ENCODE results near the gene CTDSP1.

The CTDSP1 gene

DNA sequence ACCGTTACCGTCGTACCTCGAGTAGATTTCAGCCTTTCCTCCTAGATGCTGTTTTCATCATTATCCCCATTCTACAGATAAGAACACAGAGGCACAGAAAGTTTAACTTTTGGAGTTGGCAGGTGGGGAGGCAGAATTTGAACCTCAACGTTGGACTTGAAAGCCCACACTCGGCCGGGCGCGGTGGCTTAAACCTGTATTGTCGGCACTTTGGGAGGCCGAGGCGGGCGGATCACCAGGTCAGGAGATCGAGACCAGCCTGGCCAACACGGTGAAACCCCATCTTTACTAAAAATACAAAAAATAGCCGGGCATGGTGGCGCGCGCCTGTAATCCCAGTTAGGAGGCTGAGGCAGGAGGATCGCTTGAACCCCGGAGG lies 31.5 kb upstream of the CTDSP1 start:
- peak overlapping the region; percentile 77 to 84 (median 81) for H3K4me3 Mint-ChIP-seq
- TF ChIP-seq, protein P1, sequence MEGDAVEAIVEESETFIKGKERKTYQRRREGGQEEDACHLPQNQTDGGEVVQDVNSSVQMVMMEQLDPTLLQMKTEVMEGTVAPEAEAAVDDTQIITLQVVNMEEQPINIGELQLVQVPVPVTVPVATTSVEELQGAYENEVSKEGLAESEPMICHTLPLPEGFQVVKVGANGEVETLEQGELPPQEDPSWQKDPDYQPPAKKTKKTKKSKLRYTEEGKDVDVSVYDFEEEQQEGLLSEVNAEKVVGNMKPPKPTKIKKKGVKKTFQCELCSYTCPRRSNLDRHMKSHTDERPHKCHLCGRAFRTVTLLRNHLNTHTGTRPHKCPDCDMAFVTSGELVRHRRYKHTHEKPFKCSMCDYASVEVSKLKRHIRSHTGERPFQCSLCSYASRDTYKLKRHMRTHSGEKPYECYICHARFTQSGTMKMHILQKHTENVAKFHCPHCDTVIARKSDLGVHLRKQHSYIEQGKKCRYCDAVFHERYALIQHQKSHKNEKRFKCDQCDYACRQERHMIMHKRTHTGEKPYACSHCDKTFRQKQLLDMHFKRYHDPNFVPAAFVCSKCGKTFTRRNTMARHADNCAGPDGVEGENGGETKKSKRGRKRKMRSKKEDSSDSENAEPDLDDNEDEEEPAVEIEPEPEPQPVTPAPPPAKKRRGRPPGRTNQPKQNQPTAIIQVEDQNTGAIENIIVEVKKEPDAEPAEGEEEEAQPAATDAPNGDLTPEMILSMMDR (IDR thresholded peaks at IDR 0.05; ENCODE audit: unreplicated experiment in 3 of 3), result peak in 1 of 3 experiments; percentile 3
- H3K27ac Mint-ChIP-seq, result peak overlapping the region; percentile 45 to 74 (median 72)
- peaks cover 7% of the 10 kb centered on the region for H3K27me3 Mint-ChIP-seq (ENCODE audit: low read depth)
- no peaks in the 10 kb centered on the region for H3K9me3 Mint-ChIP-seq
- H3K4me1 Mint-ChIP-seq, result peaks cover 8% of the 10 kb centered on the region
- H3K36me3 Mint-ChIP-seq (ENCODE audit: low read depth), result no peaks in the 10 kb centered on the region

- Mint-ChIP-seq H3K27me3 (ENCODE audit: low read depth) (peaks cover 7% of the 10 kb centered on the region), H3K4me1 (peaks cover 8% of the 10 kb centered on the region), H3K4me3 (peak overlapping the region; percentile 77 to 86 (median 84)), H3K9me3 (no peaks in the 10 kb centered on the region), H3K36me3 (ENCODE audit: low read depth) (no peaks in the 10 kb centered on the region), H3K27ac (peak overlapping the region; percentile 87 to 97 (median 88))
- TF ChIP-seq, protein P1 (IDR thresholded peaks at IDR 0.05; ENCODE audit: unreplicated experiment in 3 of 3), result no peak
Measured at GRCh38 chr2:218368621-218369153, 31.0 kb upstream of the CTDSP1 start.

- H3K27me3 Mint-ChIP-seq (ENCODE audit: low read depth), result peaks cover 7% of the 10 kb centered on the region
Measured at GRCh38 chr2:218369330-218369729, 30.3 kb upstream of the CTDSP1 start.

GRCh38 chr2:218370410-218371063 lies 29.1 kb upstream of the CTDSP1 start:
- Mint-ChIP-seq H3K27ac (peak overlapping the region in 2 of 3 experiments; percentile 0 to 22), H3K9me3 (no peaks in the 10 kb centered on the region), H3K4me1 (peaks cover 15% of the 10 kb centered on the region), H3K27me3 (ENCODE audit: low read depth) (peaks cover 12% of the 10 kb centered on the region), H3K36me3 (ENCODE audit: low read depth) (no peaks in the 10 kb centered on the region), H3K4me3 (no peak overlapping the region)
- TF ChIP-seq, protein P1 (IDR thresholded peaks at IDR 0.05; ENCODE audit: unreplicated experiment in 3 of 3), result no peak

More at GRCh38 chr2:218369330-218369729, 30.3 kb upstream of the CTDSP1 start:
- H3K36me3 Mint-ChIP-seq (ENCODE audit: low read depth), result no peaks in the 10 kb centered on the region
- H3K4me3 Mint-ChIP-seq, result peak overlapping the region; percentile 77 to 86 (median 84)
- H3K4me1 Mint-ChIP-seq, result peaks cover 8% of the 10 kb centered on the region
- H3K27ac Mint-ChIP-seq, result peak overlapping the region; percentile 87 to 97 (median 88)
- TF ChIP-seq, protein P1 (IDR thresholded peaks at IDR 0.05; ENCODE audit: unreplicated experiment in 3 of 3), result no peak
- no peaks in the 10 kb centered on the region for H3K9me3 Mint-ChIP-seq

GRCh38 chr2:218371983-218372350 lies 27.7 kb upstream of the CTDSP1 start:
- TF ChIP-seq, protein P1 (IDR thresholded peaks at IDR 0.05; ENCODE audit: unreplicated experiment in 3 of 3), result no peak
- Mint-ChIP-seq H3K4me1 (peaks cover 15% of the 10 kb centered on the region), H3K9me3 (no peaks in the 10 kb centered on the region), H3K4me3 (no peak overlapping the region), H3K36me3 (ENCODE audit: low read depth) (no peaks in the 10 kb centered on the region), H3K27me3 (ENCODE audit: low read depth) (peaks cover 12% of the 10 kb centered on the region), H3K27ac (peak overlapping the region in 1 of 3 experiments; percentile 52)

GRCh38 chr2:218374795-218375194 lies 24.9 kb upstream of the CTDSP1 start:
- H3K4me3 Mint-ChIP-seq, result no peak overlapping the region
- peak overlapping the region; percentile 89 to 94 (median 91) for H3K27ac Mint-ChIP-seq
- H3K9me3 Mint-ChIP-seq, result no peaks in the 10 kb centered on the region
- TF ChIP-seq, protein P1 (IDR thresholded peaks at IDR 0.05; ENCODE audit: unreplicated experiment in 3 of 3), result no peak
- H3K27me3 Mint-ChIP-seq (ENCODE audit: low read depth), result peaks cover 8% of the 10 kb centered on the region
- H3K36me3 Mint-ChIP-seq (ENCODE audit: low read depth), result no peaks in the 10 kb centered on the region
- peaks cover 7% of the 10 kb centered on the region for H3K4me1 Mint-ChIP-seq
